ENCODE results near the gene SDK1. TPM values are rescaled to one million over a fixed set of nuclear protein-coding genes. Genes with fewer than 3 reads are reported as not detected.

SDK1 gene
- total and polyA plus RNA-seq, 2 donors (not counting 3 experiments of a cell fraction or from before 2014, with no cell fraction given): 1.6 to 3.9 TPM

GRCh38 chr7:3501671-3502070, 200.6 kb downstream of the SDK1 start:
- H3K36me3 ChIP-seq (ENCODE audit: control insufficient read depth in 2 of 2, extremely low read depth in 1 of 2, insufficient read depth in 2 of 2, low read length in 2 of 2): no peaks in the 10 kb centered on the region
- no peaks in the 10 kb centered on the region for H3K4me1 ChIP-seq (ENCODE audit: control insufficient read depth, extremely low read depth, insufficient read depth, low read length)
- intact Hi-C loops (cut with micrococcal nuclease): no loop called here
- no peak overlapping the region for H2AFZ ChIP-seq (ENCODE audit: low read depth, low read length)
- no peaks in the 10 kb centered on the region for H3K9me3 ChIP-seq (replicated peaks; ENCODE audit: control insufficient read depth, insufficient read depth, low read length)
- H4K20me1 ChIP-seq (replicated peaks; ENCODE audit: control insufficient read depth, extremely low read depth, insufficient read depth, low read length): no peaks in the 10 kb centered on the region
- DNase-seq (ENCODE audit: low read depth, low spot score) (no peak), FAIRE-seq (no peak)
- ChIA-PET CTCF (no interaction called here), POLR2A (no interaction called here)
- no TSS peak for BruUV-seq (replicated peaks)
- H3K9ac ChIP-seq (replicated peaks; ENCODE audit: extremely low read depth, insufficient read depth, low read length): no peak overlapping the region
- H3K4me2 ChIP-seq (ENCODE audit: insufficient read depth, low read length): no peak overlapping the region
- H3K27ac ChIP-seq (ENCODE audit: insufficient read depth, low read depth, low read length): no peak overlapping the region
- H3K4me3 ChIP-seq (replicated peaks in 1 of 3; ENCODE audit: insufficient read depth in 1 of 3, low read depth in 1 of 3, low read length in 3 of 3): no peak overlapping the region
- H3K27me3 ChIP-seq (ENCODE audit: control insufficient read depth in 2 of 2, insufficient read depth in 2 of 2, low read length in 2 of 2): no peaks in the 10 kb centered on the region
- TF ChIP-seq JUN (IDR thresholded peaks at IDR 0.05; ENCODE audit: borderline replicate concordance, insufficient read depth, insufficient read length, low read depth): no peak
- no peak for TF ChIP-seq EZH2 (IDR thresholded peaks at IDR 0.05; ENCODE audit: borderline replicate concordance, low read depth, low read length, severe bottlenecking)
- TF ChIP-seq FOS (IDR thresholded peaks at IDR 0.05; ENCODE audit: borderline replicate concordance, insufficient read depth, low read length): no peak
- TF ChIP-seq MYC (IDR thresholded peaks at IDR 0.05; ENCODE audit: low read depth, low read length): no peak
- TF ChIP-seq MAX (IDR thresholded peaks at IDR 0.05; ENCODE audit: insufficient read depth, insufficient read length): no peak
- TF ChIP-seq POLR2AphosphoS5 (IDR thresholded peaks at IDR 0.05; ENCODE audit: insufficient read depth, low read depth, low read length): no peak
- TF ChIP-seq, protein P1, sequence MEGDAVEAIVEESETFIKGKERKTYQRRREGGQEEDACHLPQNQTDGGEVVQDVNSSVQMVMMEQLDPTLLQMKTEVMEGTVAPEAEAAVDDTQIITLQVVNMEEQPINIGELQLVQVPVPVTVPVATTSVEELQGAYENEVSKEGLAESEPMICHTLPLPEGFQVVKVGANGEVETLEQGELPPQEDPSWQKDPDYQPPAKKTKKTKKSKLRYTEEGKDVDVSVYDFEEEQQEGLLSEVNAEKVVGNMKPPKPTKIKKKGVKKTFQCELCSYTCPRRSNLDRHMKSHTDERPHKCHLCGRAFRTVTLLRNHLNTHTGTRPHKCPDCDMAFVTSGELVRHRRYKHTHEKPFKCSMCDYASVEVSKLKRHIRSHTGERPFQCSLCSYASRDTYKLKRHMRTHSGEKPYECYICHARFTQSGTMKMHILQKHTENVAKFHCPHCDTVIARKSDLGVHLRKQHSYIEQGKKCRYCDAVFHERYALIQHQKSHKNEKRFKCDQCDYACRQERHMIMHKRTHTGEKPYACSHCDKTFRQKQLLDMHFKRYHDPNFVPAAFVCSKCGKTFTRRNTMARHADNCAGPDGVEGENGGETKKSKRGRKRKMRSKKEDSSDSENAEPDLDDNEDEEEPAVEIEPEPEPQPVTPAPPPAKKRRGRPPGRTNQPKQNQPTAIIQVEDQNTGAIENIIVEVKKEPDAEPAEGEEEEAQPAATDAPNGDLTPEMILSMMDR (IDR thresholded peaks at IDR 0.05; ENCODE audit: extremely low read depth in 1 of 2, insufficient read depth in 1 of 2, low read depth in 1 of 2, low read length in 2 of 2): no peak
- no peak for TF ChIP-seq POLR2A (IDR thresholded peaks at IDR 0.05; ENCODE audit: low read depth, low read length)
- H3K79me2 ChIP-seq (ENCODE audit: control insufficient read depth, insufficient read depth, low read length): no peaks in the 10 kb centered on the region
- no peaks in the 10 kb centered on the region for H3K9me1 ChIP-seq (replicated peaks; ENCODE audit: control insufficient read depth, extremely low read depth, insufficient read depth, low read length)
- dilution Hi-C loops (cut with MboI; ENCODE audit: extremely low pct_ligation_motif_present, low sequenced_read_pairs): no loop called here

Data from endothelial cell of umbilical vein (primary cell).